ENCODE measurements around the gene DEFB114. TPM values are rescaled to one million over a fixed set of nuclear protein-coding genes. Genes with fewer than 3 reads are reported as not detected.

The DEFB114 gene
- total RNA-seq, result not detected

- TF ChIP-seq CTCF (IDR thresholded peaks at IDR 0.05), result no peak
- DNase-seq (ENCODE audit: low spot score) (no peak), ATAC-seq (ENCODE audit: low FRiP score) (no peak)
Observed at GRCh38 chr6:49964064-49964463, at the start of gene DEFB114. Gene DEFB114, minus strand, starts transcription at chr6:49964164. Its CDS starts 59 bp downstream, at chr6:49964105.

- no peak for ATAC-seq (ENCODE audit: low FRiP score)
- DNase-seq (ENCODE audit: low spot score), result no peak
- TF ChIP-seq CTCF (IDR thresholded peaks at IDR 0.05), result no peak
Observed at GRCh38 chr6:50007819-50008218, 43.9 kb upstream of the DEFB114 start.

- TF ChIP-seq CTCF (IDR thresholded peaks at IDR 0.05), result no peak
- DNase-seq (ENCODE audit: low spot score) (no peak), ATAC-seq (ENCODE audit: low FRiP score) (no peak)
Observed at GRCh38 chr6:50003139-50003538, 39.2 kb upstream of the DEFB114 start.

- ATAC-seq (ENCODE audit: low FRiP score), result no peak
- no peak for DNase-seq (ENCODE audit: low spot score)
- no peak for TF ChIP-seq CTCF (IDR thresholded peaks at IDR 0.05)
Observed at GRCh38 chr6:49995278-49995677, 31.3 kb upstream of the DEFB114 start.

- no peak for TF ChIP-seq CTCF (IDR thresholded peaks at IDR 0.05)
- ATAC-seq (ENCODE audit: low FRiP score) (no peak), DNase-seq (ENCODE audit: low spot score) (no peak)
Observed at GRCh38 chr6:49988900-49989299, 24.9 kb upstream of the DEFB114 start.

- DNase-seq (ENCODE audit: low spot score), result no peak
- no peak for ATAC-seq (ENCODE audit: low FRiP score)
- no peak for TF ChIP-seq CTCF (IDR thresholded peaks at IDR 0.05)
Observed at GRCh38 chr6:49987749-49988148, 23.8 kb upstream of the DEFB114 start.

GRCh38 chr6:49986551-49986950 lies 22.6 kb upstream of the DEFB114 start:
- ATAC-seq (ENCODE audit: low FRiP score), result no peak

More at GRCh38 chr6:49986551-49986950, 22.6 kb upstream of the DEFB114 start:
- no peak for TF ChIP-seq CTCF (IDR thresholded peaks at IDR 0.05)
- DNase-seq (ENCODE audit: low spot score), result no peak
